Activated T-cell treated with anti-CD3 and anti-CD28 coated beads for 48 hours (primary cell): ENCODE measurements around the gene FKBP6.
"Not testable (repeated sequence)": the region's sequence is repeated elsewhere in the genome, so short reads cannot be mapped to it uniquely, and the experiment has no call there.

Experiments
- DNase-seq: peaks from one replicate; pipeline ENCODE4 v3.0.0-alpha.2; 2020; ENCODE audit warnings: low read depth

The FKBP6 gene

GRCh38 chr7:73327922-73328321 lies at the start of gene FKBP6, which contains the start of gene TRIM50:
Gene FKBP6 (plus strand): TSS chr7:73328161. CDS start chr7:73328429, 268 bp downstream.
Gene TRIM50 (minus strand): TSS chr7:73328082. CDS start chr7:73324787, 3,295 bp downstream.
- not testable (repeated sequence) for DNase-seq

- not testable (repeated sequence) for DNase-seq
Measured at GRCh38 chr7:73297235-73297634, 30.7 kb upstream of the FKBP6 start.

GRCh38 chr7:73297706-73298105 lies 30.3 kb upstream of the FKBP6 start:
- not testable (repeated sequence) for DNase-seq

GRCh38 chr7:73299812-73300211 lies 28.1 kb upstream of the FKBP6 start:
- DNase-seq = not testable (repeated sequence)

- not testable (repeated sequence) for DNase-seq
Measured at GRCh38 chr7:73301108-73301507, 26.9 kb upstream of the FKBP6 start.

GRCh38 chr7:73302846-73303245 lies 25.1 kb upstream of the FKBP6 start:
- DNase-seq = not testable (repeated sequence)

- no peak for DNase-seq
Measured at GRCh38 chr7:73303546-73303945, 24.4 kb upstream of the FKBP6 start.

GRCh38 chr7:73304071-73304470 lies 23.9 kb upstream of the FKBP6 start:
- DNase-seq = no peak

GRCh38 chr7:73304612-73305387 lies 23.2 kb upstream of the FKBP6 start:
- not testable (repeated sequence) for DNase-seq

- no peak for DNase-seq
Measured at GRCh38 chr7:73307436-73307835, 20.5 kb upstream of the FKBP6 start.

- DNase-seq = no peak
Measured at GRCh38 chr7:73308074-73308664, 19.8 kb upstream of the FKBP6 start.

GRCh38 chr7:73308665-73309214 lies 19.2 kb upstream of the FKBP6 start, which contains the start of gene NSUN5:
Gene NSUN5 (minus strand): TSS chr7:73308826. CDS start chr7:73308790, 36 bp downstream.
- peak; percentile 88 for DNase-seq

GRCh38 chr7:73311421-73311820 lies 16.5 kb upstream of the FKBP6 start:
- DNase-seq = not testable (repeated sequence)

- no peak for DNase-seq
Measured at GRCh38 chr7:73312831-73313520, 15.0 kb upstream of the FKBP6 start.

- DNase-seq = no peak
Measured at GRCh38 chr7:73313521-73313906, 14.4 kb upstream of the FKBP6 start.

- DNase-seq = no peak
Measured at GRCh38 chr7:73314271-73314670, 13.7 kb upstream of the FKBP6 start.

- DNase-seq = no peak
Measured at GRCh38 chr7:73316521-73316920, 11.4 kb upstream of the FKBP6 start.

- DNase-seq = not testable (repeated sequence)
Measured at GRCh38 chr7:73318656-73319204, 9.2 kb upstream of the FKBP6 start.

- DNase-seq = not testable (repeated sequence)
Measured at GRCh38 chr7:73319541-73319940, 8.4 kb upstream of the FKBP6 start.

- DNase-seq = not testable (repeated sequence)
Measured at GRCh38 chr7:73320009-73320408, 8.0 kb upstream of the FKBP6 start.

GRCh38 chr7:73323434-73324080 lies 4.4 kb upstream of the FKBP6 start:
- DNase-seq = not testable (repeated sequence)
